Stimulated activated CD8-positive, alpha-beta memory T cell treated with anti-CD3 and anti-CD28 coated beads, Interleukin-12 subunit alpha, Interleukin-12 subunit beta, amount 100 ng/mL, for 1 hour (primary cell): ENCODE results near the gene SERPINH1.
"Not testable (repeated sequence)": the region's sequence is repeated elsewhere in the genome, so short reads cannot be mapped to it uniquely, and the experiment has no call there.

Source experiments
- DNase-seq: peaks from one replicate; pipeline ENCODE4 v3.0.0-alpha.2; 2020; ENCODE audit warnings: low read depth

SERPINH1 gene

GRCh38 chr11:75574698-75575602 is 12.9 kb downstream of the SERPINH1 start:
- DNase-seq: no peak

- DNase-seq: no peak
Measured at GRCh38 chr11:75576017-75576416, 14.0 kb downstream of the SERPINH1 start.

GRCh38 chr11:75576499-75576918 is 14.5 kb downstream of the SERPINH1 start:
- DNase-seq: no peak

- peak; percentile 42 for DNase-seq
Measured at GRCh38 chr11:75577207-75577606, 15.2 kb downstream of the SERPINH1 start.

- no peak for DNase-seq
Measured at GRCh38 chr11:75578977-75579376, 16.9 kb downstream of the SERPINH1 start.

- DNase-seq: no peak
Measured at GRCh38 chr11:75579841-75580240, 17.8 kb downstream of the SERPINH1 start.

GRCh38 chr11:75582506-75582894 is 20.4 kb downstream of the SERPINH1 start:
- no peak for DNase-seq

- DNase-seq: no peak
Measured at GRCh38 chr11:75582895-75583717, 21.1 kb downstream of the SERPINH1 start.

- DNase-seq: no peak
Measured at GRCh38 chr11:75583718-75584658, 21.9 kb downstream of the SERPINH1 start.

- not testable (repeated sequence) for DNase-seq
Measured at GRCh38 chr11:75584659-75585292, 22.7 kb downstream of the SERPINH1 start.

GRCh38 chr11:75585293-75585670 is 23.2 kb downstream of the SERPINH1 start:
- no peak for DNase-seq

- DNase-seq: no peak
Measured at GRCh38 chr11:75586395-75586794, 24.3 kb downstream of the SERPINH1 start.

GRCh38 chr11:75588051-75588481 is 26.0 kb downstream of the SERPINH1 start:
- DNase-seq: no peak

- DNase-seq: no peak
Measured at GRCh38 chr11:75589051-75589450, 27.0 kb downstream of the SERPINH1 start.

- DNase-seq: no peak
Measured at GRCh38 chr11:75589933-75590332, 27.9 kb downstream of the SERPINH1 start.

GRCh38 chr11:75591371-75591770 is 29.3 kb downstream of the SERPINH1 start:
- no peak for DNase-seq

GRCh38 chr11:75591966-75592365 is 29.9 kb downstream of the SERPINH1 start:
- DNase-seq: no peak

- DNase-seq: no peak
Measured at GRCh38 chr11:75592715-75593114, 30.7 kb downstream of the SERPINH1 start.

GRCh38 chr11:75593286-75593915 is 31.3 kb downstream of the SERPINH1 start:
- DNase-seq: no peak

- DNase-seq: no peak
Measured at GRCh38 chr11:75594211-75594610, 32.2 kb downstream of the SERPINH1 start.

GRCh38 chr11:75595429-75595828 is 33.4 kb downstream of the SERPINH1 start:
- no peak for DNase-seq
